IMR-90 (cell line): ENCODE measurements around the gene AREL1. TPM values are rescaled to one million over a fixed set of nuclear protein-coding genes. Genes with fewer than 3 reads are reported as not detected.

ENCODE experiments used
- ATAC-seq: fragments of 200-7000 bp; cut with Tn5 transposase; 2 replicates; pipeline ENCODE4 v1.9.1; 2020; ENCODE audit warnings: low read depth, mild to moderate bottlenecking, moderate library complexity
- BruUV-seq: library from RNA; stranded (reverse); fragments of 400-500 nt; replicated peaks from 2 replicates; lab custom pipeline; 2021; lab: Mats Ljungman, UMichigan
- CTCF ChIA-PET: fragments of 300-600 bp; formaldehyde crosslinking; extraction: SDS; loops from one replicate; lab custom pipeline; 2021; ENCODE audit warnings: antibody characterized with exemption; lab: Yijun Ruan, JAX
- POLR2A ChIA-PET: fragments of 300-600 bp; sonication (Branson Sonifier 250); formaldehyde crosslinking; loops from one replicate; lab custom pipeline; 2022; ENCODE audit warnings: antibody characterized with exemption; ENCODE audit not compliant: unreplicated experiment; lab: Charles Lee
- DNase-seq: peaks from one replicate; pipeline ENCODE4 v3.0.0; 2013
- H2AFZ ChIP-seq: replicated peaks from 2 replicates; pipeline ENCODE3; 2013; ENCODE audit warnings: low read length, mild to moderate bottlenecking; ENCODE audit not compliant: poor library complexity
- H2AK5ac ChIP-seq: 2 replicates; pipeline ENCODE4 v1.6.1; 2013; ENCODE audit warnings: low read depth, low read length, inconsistent platforms
- H2AK9ac ChIP-seq: replicated peaks from 2 replicates; pipeline ENCODE3; 2013; ENCODE audit warnings: mild to moderate bottlenecking, low read depth, low read length, moderate library complexity; ENCODE audit not compliant: poor library complexity
- H2BK120ac ChIP-seq: 2 replicates; pipeline ENCODE4 v1.6.1; 2013; ENCODE audit warnings: low read depth, low read length, inconsistent platforms
- H2BK15ac ChIP-seq: 3 replicates; pipeline ENCODE4 v1.6.1; 2013; ENCODE audit warnings: low read depth, low read length, inconsistent platforms
- H2BK20ac ChIP-seq: 2 replicates; pipeline ENCODE4 v1.6.1; 2013; ENCODE audit warnings: low read depth, mild to moderate bottlenecking, inconsistent platforms, low read length, moderate library complexity
- H2BK5ac ChIP-seq: 2 replicates; pipeline ENCODE4 v1.6.1; 2013; ENCODE audit warnings: mild to moderate bottlenecking, low read depth, low read length, inconsistent platforms; ENCODE audit not compliant: poor library complexity, severe bottlenecking
- H3K14ac ChIP-seq: replicated peaks from 2 replicates; pipeline ENCODE4 v1.6.1; 2013; ENCODE audit warnings: low read depth, low read length, inconsistent platforms
- H3K18ac ChIP-seq: 2 replicates; pipeline ENCODE4 v1.6.1; 2013; ENCODE audit warnings: low read depth, low read length, control low read depth
- H3K23ac ChIP-seq: 2 replicates; pipeline ENCODE4 v1.6.1; 2013; ENCODE audit warnings: low read depth, low read length, inconsistent platforms
- H3K27ac ChIP-seq: 2 replicates; pipeline ENCODE4 v1.5.1; 2013; ENCODE audit warnings: mild to moderate bottlenecking, control low read depth, low read length; ENCODE audit not compliant: insufficient read depth
- H3K27me3 ChIP-seq: 2 replicates; pipeline ENCODE4 v1.6.1; 2013; ENCODE audit warnings: low read length; ENCODE audit not compliant: control insufficient read depth, insufficient read depth
- H3K36me3 ChIP-seq: 2 replicates; pipeline ENCODE4 v1.6.1; 2013; ENCODE audit warnings: low read length, mixed read lengths; ENCODE audit not compliant: control insufficient read depth, insufficient read depth
- H3K4ac ChIP-seq: 2 replicates; pipeline ENCODE4 v1.6.1; 2013; ENCODE audit warnings: low read depth, low read length, inconsistent platforms
- H3K4me1 ChIP-seq: 2 replicates; pipeline ENCODE4 v1.6.1; 2013; ENCODE audit warnings: low read length, mixed read lengths; ENCODE audit not compliant: control insufficient read depth, insufficient read depth
- H3K4me2 ChIP-seq: 2 replicates; pipeline ENCODE4 v1.6.1; 2013; ENCODE audit warnings: low read depth, mild to moderate bottlenecking, control low read depth, low read length, moderate library complexity
- H3K4me3 ChIP-seq: 2 replicates; pipeline ENCODE4 v1.5.1; 2013; ENCODE audit warnings: low read depth, mild to moderate bottlenecking, control low read depth, low read length, moderate library complexity; ENCODE audit not compliant: insufficient read depth
- H3K56ac ChIP-seq: 2 replicates; pipeline ENCODE4 v1.6.1; 2013; ENCODE audit warnings: low read length, inconsistent platforms; ENCODE audit not compliant: insufficient read depth; ENCODE audit errors: extremely low read depth
- H3K79me1 ChIP-seq, 2 experiments: 2 replicates each; pipeline ENCODE4 v1.6.1; 2013; ENCODE audit warnings: low read length in 2 of 2, inconsistent platforms in 1 of 2, low read depth in 1 of 2
- H3K9ac ChIP-seq: 2 replicates; pipeline ENCODE4 v1.6.1; 2013; ENCODE audit warnings: low read depth, low read length, control low read depth
- H3K9me1 ChIP-seq: 2 replicates; pipeline ENCODE4 v1.6.1; 2013; ENCODE audit warnings: low read length, inconsistent platforms; ENCODE audit not compliant: insufficient read depth
- H3K9me3 ChIP-seq: 2 replicates; pipeline ENCODE4 v1.6.1; 2013; ENCODE audit warnings: low read length; ENCODE audit not compliant: control insufficient read depth, insufficient read depth
- H4K20me1 ChIP-seq: 2 replicates; pipeline ENCODE4 v1.6.1; 2013; ENCODE audit warnings: low read length, inconsistent platforms; ENCODE audit not compliant: insufficient read depth
- H4K5ac ChIP-seq: 2 replicates; pipeline ENCODE4 v1.6.1; 2013; ENCODE audit warnings: mild to moderate bottlenecking, low read depth, low read length, control low read depth
- H4K8ac ChIP-seq, 2 experiments: 2 replicates each; pipeline ENCODE4 v1.6.1; 2013; ENCODE audit warnings: low read depth in 2 of 2, low read length in 2 of 2, control low read depth in 1 of 2, inconsistent platforms in 1 of 2
- H4K91ac ChIP-seq: 2 replicates; pipeline ENCODE4 v1.6.1; 2013; ENCODE audit warnings: low read depth, low read length, inconsistent platforms; ENCODE audit not compliant: insufficient read depth
- BHLHE40 ChIP-seq: fragments of 150-350 bp; IDR thresholded peaks from 2 replicates; pipeline ENCODE4 v1.6.1; 2016; ENCODE audit warnings: mild to moderate bottlenecking, low read depth, low read length
- CEBPB ChIP-seq: IDR thresholded peaks from 2 replicates; pipeline ENCODE4 v1.6.1; 2012; ENCODE audit warnings: low read depth, low read length, improper control_type of control experiment
- CHD1 ChIP-seq: IDR thresholded peaks from 2 replicates; pipeline ENCODE4 v1.6.1; 2012; ENCODE audit warnings: low read depth, low read length, improper control_type of control experiment
- ELK1 ChIP-seq: fragments of 150-350 bp; IDR thresholded peaks from 2 replicates; pipeline ENCODE4 v1.6.1; 2016; ENCODE audit warnings: low read depth, mild to moderate bottlenecking, low read length, moderate library complexity, borderline replicate concordance
- FOS ChIP-seq: fragments of 150-350 bp; IDR thresholded peaks from 2 replicates; pipeline ENCODE4 v1.6.1; 2016; ENCODE audit warnings: low read depth, low read length
- MAFK ChIP-seq: IDR thresholded peaks from 2 replicates; pipeline ENCODE4 v1.6.1; 2012; ENCODE audit warnings: low read depth, low read length, improper control_type of control experiment
- MXI1 ChIP-seq: IDR thresholded peaks from 2 replicates; pipeline ENCODE4 v1.6.1; 2012; ENCODE audit warnings: low read depth, mild to moderate bottlenecking, low read length, moderate library complexity, borderline replicate concordance
- NFE2L2 ChIP-seq: fragments of 150-350 bp; IDR thresholded peaks from 2 replicates; pipeline ENCODE4 v1.6.1; 2016; ENCODE audit warnings: low read depth, mild to moderate bottlenecking, low read length
- POLR2A ChIP-seq: IDR thresholded peaks from 2 replicates; pipeline ENCODE4 v1.6.1; 2012; ENCODE audit warnings: mild to moderate bottlenecking, low read depth, low read length
- RAD21 ChIP-seq: IDR thresholded peaks from 2 replicates; pipeline ENCODE4 v1.6.1; 2012; ENCODE audit warnings: low read length, improper control_type of control experiment
- RCOR1 ChIP-seq: IDR thresholded peaks from 2 replicates; pipeline ENCODE4 v1.6.1; 2012; ENCODE audit warnings: mild to moderate bottlenecking, low read length, improper control_type of control experiment; ENCODE audit not compliant: insufficient replicate concordance
- RFX5 ChIP-seq: IDR thresholded peaks from 2 replicates; pipeline ENCODE4 v1.8.0; 2012; ENCODE audit warnings: low read depth, mild to moderate bottlenecking, low read length, moderate library complexity
- SMC3 ChIP-seq: fragments of 150-350 bp; IDR thresholded peaks from 2 replicates; pipeline ENCODE4 v1.6.1; 2016; ENCODE audit warnings: low read depth, mild to moderate bottlenecking, antibody characterized with exemption, low read length, moderate library complexity
- WGBS, 2 experiments: methylation state at CpG; one replicate each; pipeline versions ENCODE4 v1.1.5 to v1.1.7; 2013; ENCODE audit warnings: missing lambda C conversion rate in 2 of 2; ENCODE audit not compliant: insufficient read length in 1 of 2; ENCODE audit errors: extremely low coverage in 2 of 2; 5-methylcytosine and 5-hydroxymethylcytosine counted together
- dilution Hi-C: fragments of 300-500 bp; cut with HindIII; formaldehyde crosslinking; loops from one replicate; pipeline ENCODE4 v1.14.3; 2018; ENCODE audit warnings: low sequenced_read_pairs; ENCODE audit not compliant: unreplicated experiment
- in situ Hi-C: fragments of 300-500 bp; cut with MboI; formaldehyde crosslinking; loops from 3 replicates; pipeline ENCODE4 v1.14.3; 2019; ENCODE audit warnings: low sequenced_read_pairs, inconsistent platforms, mixed read lengths
- intact Hi-C: fragments of 100-400 bp; cut with micrococcal nuclease; formaldehyde crosslinking; loops from 2 replicates; pipeline ENCODE4 v1.10.0; 2022
- polyA plus RNA-seq, 3 experiments: library from polyadenylated mRNA; depleted of rRNA; stranded (reverse); fragments of >200 nt; gene quantifications; 2 replicates each; pipeline ENCODE4 v1.2.3, GENCODE V29; 2012; ENCODE audit warnings: low replicate concordance in 1 of 3
- total RNA-seq: library from RNA; depleted of rRNA; stranded (reverse); fragments of >200 nt; gene quantifications from 2 replicates; pipeline ENCODE4 v1.2.3, GENCODE V29; 2012
- TF ChIP-seq, protein P1 (sequence below): fragments of 150-350 bp; IDR thresholded peaks from 2 replicates; pipeline ENCODE4 v1.6.1; 2017; ENCODE audit warnings: mild to moderate bottlenecking, antibody characterized with exemption, low read length, low read depth

AREL1 gene
- total and polyA plus RNA-seq, 2 of the 4 experiments (the other 2 are of a cell fraction): 30.0 to 39.3 TPM

- Histone ChIP-seq H2AK9ac (peak overlapping the region; percentile 84), H3K14ac (peak overlapping the region; percentile 99), H3K4ac (peak overlapping the region; percentile 100), H2BK120ac (peak overlapping the region; percentile 100), H3K79me1 (peaks cover 0 to 49% of the 10 kb centered on the region in 2 experiments; a peak in 2 of 4 replicates), H3K18ac (peak overlapping the region; percentile 91), H4K91ac (peak overlapping the region; percentile 100), H2AK5ac (peak overlapping the region; percentile 100), H2BK20ac (peak overlapping the region; percentile 100), H3K4me3 (no peak overlapping the region), H3K23ac (peak overlapping the region; percentile 92), H4K8ac (peak overlapping the region; percentile 81 to 98), H3K4me2 (peak overlapping the region; percentile 11; the same call in 1 of the 2 replicates), H3K9ac (peak overlapping the region; percentile 7), H3K9me1 (peaks cover 65% of the 10 kb centered on the region), H2BK5ac (peak overlapping the region; percentile 96), H4K20me1 (no peaks in the 10 kb centered on the region), H4K5ac (peak overlapping the region; percentile 91), H3K36me3 (no peaks in the 10 kb centered on the region), H3K27me3 (no peaks in the 10 kb centered on the region), H2BK15ac (peak overlapping the region; percentile 95), H2AFZ (peak overlapping the region; percentile 60), H3K56ac (peak overlapping the region; percentile 73), H3K9me3 (no peaks in the 10 kb centered on the region), H3K27ac (peak overlapping the region; percentile 92), H3K4me1 (peaks cover 44% of the 10 kb centered on the region)
- 100% methylated on average over 1 of the region's 10 CpGs; no CpG with 5 or more reads in 1 of the 2 experiments for WGBS, 2 experiments
- dilution Hi-C loops (no loop called here), intact Hi-C loops (loop anchor here (5.0 kb wide), 1 partner anchor 39 kb away; no protein-coding TSS in a partner anchor), in situ Hi-C loops (no loop called here)
- DNase-seq (peak; percentile 74), ATAC-seq (no peak)
- no TSS peak for BruUV-seq
- ChIA-PET CTCF (interaction anchor here (0.5 to 1.9 kb wide), 5 partner anchors 9 to 186 kb away, joined by 3 to 5 read pairs (median 4); no protein-coding TSS in a partner anchor), POLR2A (interaction anchor here (1.0 kb wide), 1 partner anchor 46 kb away, joined by 5 read pairs; no protein-coding TSS in a partner anchor)
- TF ChIP-seq CHD1: no peak
- TF ChIP-seq POLR2A: 0 out of 2 replicates have a peak, but pooled peaks have one; percentile 21
- no peak for TF ChIP-seq MXI1
- TF ChIP-seq MAFK: no peak
- TF ChIP-seq RFX5: no peak
- TF ChIP-seq FOS: peak; percentile 53; the same call in 1 of the 2 replicates
- TF ChIP-seq SMC3: no peak
- TF ChIP-seq, protein P1, sequence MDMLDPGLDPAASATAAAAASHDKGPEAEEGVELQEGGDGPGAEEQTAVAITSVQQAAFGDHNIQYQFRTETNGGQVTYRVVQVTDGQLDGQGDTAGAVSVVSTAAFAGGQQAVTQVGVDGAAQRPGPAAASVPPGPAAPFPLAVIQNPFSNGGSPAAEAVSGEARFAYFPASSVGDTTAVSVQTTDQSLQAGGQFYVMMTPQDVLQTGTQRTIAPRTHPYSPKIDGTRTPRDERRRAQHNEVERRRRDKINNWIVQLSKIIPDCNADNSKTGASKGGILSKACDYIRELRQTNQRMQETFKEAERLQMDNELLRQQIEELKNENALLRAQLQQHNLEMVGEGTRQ: no peak
- peak; percentile 65 for TF ChIP-seq CEBPB
- no peak for TF ChIP-seq RAD21
- 0 out of 2 replicates have a peak, but pooled peaks have one; percentile 34 for TF ChIP-seq BHLHE40
- no peak for TF ChIP-seq NFE2L2
- no peak for TF ChIP-seq ELK1
- no peak for TF ChIP-seq RCOR1
Measured at GRCh38 chr14:74618078-74618952, 94.6 kb downstream of the AREL1 start.
